Inflammatory macrophage treated with lipopolysaccharide for 4 hours (primary cell): ENCODE results near the gene PDE3B.
"Not testable (repeated sequence)": the region's sequence is repeated elsewhere in the genome, so short reads cannot be mapped to it uniquely, and the experiment has no call there.

Experiments
- DNase-seq: peaks from one replicate; pipeline ENCODE4 v3.0.0-alpha.2; 2020

Gene PDE3B

DNA sequence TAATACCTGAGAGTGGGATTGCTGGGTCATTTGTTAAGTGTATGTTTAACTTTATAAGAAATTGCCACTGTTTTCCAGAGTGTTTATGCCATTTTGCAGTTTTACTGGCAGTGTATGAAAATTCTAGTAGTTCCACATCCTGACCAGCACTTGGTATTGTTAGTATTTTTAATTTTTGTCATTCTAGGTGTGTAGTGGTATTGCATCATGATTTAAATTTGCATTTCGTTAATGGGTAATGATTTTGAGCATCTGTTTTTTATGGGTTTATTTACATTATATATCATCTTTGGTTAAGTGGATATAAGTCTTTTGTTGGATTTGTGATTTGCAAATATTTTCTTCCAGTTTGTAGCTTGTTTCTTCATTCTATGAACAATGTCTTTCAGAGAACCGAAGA is 34.7 kb downstream of the PDE3B start:
- DNase-seq, result no peak

DNA sequence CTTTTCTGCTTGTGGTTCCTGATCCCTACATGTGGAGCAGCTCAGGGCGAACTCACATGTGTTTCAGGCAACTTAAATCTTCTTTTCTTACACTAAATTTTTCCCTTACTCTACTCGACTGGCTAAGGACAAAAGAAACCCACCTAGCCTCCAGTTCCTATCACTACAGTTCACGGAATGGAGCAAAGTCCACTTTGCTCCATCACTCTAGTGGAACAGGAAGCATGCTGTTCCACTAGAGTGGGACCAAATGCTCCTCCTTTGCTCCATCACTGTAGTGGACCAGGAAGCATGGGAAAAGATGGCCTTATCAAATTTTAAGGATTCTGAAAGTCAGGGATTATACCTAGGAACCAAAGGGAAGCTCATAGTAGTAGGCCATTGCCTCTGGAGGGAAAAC is 36.1 kb downstream of the PDE3B start:
- DNase-seq, result no peak

DNA sequence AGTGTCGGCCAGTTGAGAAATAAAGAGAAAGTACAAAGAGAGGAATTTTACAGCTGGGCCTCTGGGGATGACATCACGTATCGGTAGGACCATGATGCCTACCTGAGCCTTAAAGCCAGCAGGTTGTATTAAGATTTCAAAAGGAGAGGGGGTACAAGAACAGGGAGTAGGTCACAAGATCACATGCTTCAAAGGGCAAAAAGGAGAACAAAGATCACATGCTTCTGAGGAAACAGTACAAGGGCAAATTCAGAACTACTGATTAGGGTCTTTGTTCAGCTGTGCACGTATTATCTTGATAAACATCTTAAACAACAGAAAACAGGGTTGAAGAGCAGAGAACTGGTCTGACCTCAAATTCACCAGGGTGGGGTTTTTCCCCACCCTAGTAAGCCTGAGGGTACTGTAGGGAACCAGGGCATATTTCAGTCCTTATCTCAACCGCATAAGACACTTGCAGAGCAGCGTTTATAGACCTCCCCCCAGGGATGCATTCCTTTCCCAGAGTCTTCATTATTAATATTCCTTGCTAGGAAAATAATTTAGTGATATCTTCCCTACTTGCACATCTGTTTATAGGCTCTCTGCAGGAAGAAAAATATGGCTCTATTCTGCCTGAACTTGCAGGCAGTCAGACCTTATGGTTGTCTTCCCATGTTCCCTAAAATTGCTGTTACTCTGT is 40.8 kb downstream of the PDE3B start:
- DNase-seq, result not testable (repeated sequence)

DNA sequence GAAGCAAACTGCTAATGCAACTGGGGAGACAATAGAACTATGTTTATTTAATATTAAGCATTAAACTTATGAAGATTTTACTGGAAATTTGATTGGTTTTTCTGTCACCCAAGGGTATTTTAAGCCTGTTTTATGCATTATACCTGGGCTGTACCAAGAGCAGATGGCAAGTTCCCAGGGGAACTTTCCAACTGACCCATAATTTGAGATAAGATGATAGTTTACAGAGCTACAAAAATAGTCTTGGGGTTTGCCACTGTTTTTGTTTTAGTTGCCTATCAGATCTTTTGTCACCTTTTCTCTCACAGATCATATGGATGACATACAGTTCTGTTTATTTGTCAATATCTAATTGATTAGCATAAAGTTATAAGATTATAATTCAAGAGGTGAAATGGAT is 43.9 kb downstream of the PDE3B start:
- no peak for DNase-seq

DNA sequence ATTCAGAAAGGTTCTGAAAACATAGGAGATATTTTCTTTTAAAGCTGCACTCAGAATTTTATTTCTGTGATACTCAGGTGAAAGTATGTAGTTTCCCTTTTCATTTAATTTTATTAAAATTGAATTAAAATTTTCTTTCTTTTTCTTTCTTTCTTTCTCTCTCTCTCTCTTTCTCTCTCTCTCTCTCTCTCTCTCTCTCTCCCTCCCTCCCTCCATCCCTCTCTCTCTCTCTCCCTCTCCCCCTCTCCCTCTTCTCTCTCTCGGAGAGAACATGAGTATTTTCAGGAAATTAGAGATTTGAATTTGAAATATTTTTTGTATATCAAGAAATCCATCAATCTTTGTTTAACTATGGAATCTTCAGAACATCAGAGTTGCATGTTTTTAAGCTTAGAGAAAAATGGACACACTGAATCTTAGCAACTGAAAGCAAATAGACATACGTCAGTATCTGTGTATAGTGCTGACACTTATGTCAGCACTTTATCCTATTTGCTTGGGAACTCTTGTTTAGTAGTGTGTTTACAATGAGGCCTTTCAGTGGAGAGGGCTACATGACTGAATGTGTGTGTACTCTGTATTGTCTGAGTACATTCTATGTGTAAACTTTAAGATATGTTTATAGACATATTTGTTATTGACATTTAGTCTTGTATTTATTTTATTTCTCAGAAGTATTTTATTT is 44.5 kb downstream of the PDE3B start:
- no peak for DNase-seq

DNA sequence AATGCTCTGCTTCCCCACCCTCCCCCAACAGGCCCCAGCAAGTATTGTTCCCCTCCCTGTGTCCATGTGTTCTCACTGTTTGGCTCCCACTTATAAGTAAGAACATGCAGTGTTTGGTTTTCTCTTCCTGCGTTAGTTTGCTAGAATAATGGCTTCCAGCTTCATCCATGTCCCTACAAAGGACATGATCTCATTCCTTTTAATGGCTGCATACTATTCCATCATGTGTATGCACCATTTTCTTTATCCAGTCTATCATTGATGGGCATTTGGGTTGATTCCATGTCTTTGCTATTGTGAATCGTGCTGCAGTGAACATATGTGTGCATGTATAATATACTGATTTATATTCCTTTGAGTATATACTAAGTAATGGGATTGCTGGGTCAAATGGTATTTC is 52.1 kb downstream of the PDE3B start:
- DNase-seq, result not testable (repeated sequence)

DNA sequence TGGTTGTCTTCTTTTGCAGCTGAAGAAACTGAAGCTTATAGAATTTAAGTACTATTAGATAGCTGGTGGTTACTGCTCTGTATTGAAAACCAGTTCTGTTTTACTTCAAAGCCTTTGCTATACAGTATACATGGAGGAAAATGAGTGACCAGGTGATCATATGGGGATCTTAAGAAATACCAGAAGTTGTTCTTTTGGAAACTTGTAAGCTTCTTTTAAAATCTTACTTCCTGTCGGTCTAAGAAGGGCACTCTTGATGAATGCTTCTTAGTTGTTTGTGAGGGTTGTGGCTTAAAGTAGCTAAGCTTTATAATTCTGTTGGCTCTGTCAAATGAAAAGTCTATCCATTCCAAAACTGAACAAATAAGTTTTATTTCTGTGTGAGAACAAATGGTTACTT is 55.2 kb downstream of the PDE3B start:
- DNase-seq, result peak; percentile 12

DNA sequence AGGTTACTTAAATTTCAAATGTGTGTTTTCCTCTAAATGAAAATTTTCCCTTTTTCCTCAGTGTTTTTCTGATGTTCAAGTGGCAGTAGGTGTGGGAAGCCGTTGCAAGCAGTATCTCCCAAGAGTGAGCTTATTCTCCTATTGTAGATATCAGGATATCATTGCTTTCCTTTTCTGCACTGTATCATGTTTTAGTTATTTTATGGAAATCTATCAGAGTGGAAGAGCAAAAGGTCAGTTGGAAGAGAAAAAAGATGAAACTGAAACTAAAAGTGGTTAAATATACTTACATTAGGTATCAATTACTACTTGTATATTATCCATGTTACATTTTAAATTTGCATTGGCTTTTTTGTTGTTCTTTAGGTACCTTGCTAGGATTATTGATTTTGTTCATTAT is 57.0 kb downstream of the PDE3B start:
- DNase-seq, result peak; percentile 26

DNA sequence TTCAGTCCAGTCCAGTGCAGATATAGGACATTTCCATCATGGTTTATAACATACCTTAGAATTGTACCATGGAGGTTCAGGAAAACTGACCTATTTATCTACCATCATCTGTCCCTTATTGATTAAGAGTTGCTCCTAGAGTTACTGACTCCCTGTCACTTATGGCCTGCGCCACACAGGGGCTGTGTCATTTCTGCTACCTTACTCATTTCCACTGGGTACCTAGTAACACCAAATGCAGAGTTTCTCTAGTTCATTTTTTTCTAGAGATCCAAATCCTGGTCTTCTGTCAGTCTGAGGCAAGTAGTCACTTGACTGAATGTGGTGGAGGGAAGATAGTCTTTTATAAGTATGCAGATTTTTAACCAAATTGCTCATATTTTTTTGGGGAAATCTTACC is 59.2 kb downstream of the PDE3B start:
- DNase-seq, result no peak

DNA sequence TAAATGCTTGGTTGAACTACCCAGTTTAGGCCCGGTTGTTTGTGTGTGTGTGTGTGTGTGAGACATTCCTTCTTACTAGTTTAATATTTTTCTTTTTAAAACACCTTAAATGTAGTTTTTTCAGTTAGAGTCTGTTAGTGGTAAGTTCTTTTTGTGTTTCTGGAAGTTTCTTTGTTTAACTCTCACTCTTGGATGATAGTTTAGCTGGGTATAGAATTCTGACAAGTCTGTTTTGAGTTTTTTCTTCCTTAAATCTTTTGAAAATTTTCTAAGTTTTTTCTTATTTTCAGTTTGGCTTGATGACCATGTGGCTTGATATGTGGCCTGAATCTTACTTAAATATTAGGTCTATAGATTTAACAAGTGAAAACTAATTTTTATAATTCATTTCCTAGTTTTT is 60.1 kb downstream of the PDE3B start:
- DNase-seq, result no peak

DNA sequence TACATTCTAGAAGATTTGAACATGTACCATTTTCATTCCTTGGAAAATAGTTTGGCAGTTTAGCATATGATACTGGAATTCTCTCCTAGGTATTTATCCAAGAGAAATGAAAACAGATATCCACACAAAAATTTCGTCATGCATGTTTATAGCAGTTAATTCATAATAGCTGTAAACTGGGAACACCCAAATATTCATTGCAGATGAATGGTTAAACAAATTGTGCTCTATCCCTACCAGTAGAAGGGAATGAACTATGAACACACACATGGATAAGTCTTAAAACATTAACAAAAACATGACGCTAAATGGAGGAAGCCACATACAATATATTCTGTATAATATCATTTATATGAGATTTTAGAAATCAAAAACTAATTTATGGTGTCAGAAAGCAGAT is 61.5 kb downstream of the PDE3B start:
- DNase-seq, result no peak

DNA sequence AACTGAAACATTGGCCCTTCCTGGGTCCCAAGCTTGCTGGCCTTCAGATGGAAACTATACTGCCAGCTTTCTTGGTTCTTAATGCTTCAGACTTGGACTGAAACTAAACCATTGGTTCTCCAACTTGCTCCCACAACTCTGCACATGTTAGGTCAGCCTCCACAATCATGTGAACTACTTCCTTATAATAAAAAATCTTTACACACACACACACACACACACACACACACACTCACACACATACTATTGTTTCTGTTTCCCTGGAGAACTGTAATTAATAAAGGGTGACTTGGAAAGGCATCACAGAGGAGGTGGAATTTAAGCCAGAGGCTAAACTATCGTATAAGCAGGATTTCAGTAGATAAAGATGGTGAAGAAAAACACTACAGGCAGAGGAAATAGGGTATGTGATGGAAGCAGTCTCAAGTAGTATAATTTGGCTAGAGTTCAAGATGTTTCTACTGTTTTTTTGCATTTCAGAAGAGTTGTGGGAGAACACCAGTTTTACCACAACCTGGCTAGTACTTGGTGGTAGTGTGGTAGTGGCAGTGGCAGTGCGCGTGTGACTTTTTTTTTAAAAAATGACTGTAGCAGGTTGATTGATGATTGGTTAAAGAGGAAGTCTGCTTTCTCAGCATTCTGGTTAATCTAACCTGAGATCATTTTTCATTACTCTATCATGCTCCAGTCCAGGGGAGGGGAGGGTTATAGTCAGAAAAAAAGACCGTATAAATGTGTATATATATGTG is 70.1 kb downstream of the PDE3B start:
- DNase-seq, result peak; percentile 73

DNA sequence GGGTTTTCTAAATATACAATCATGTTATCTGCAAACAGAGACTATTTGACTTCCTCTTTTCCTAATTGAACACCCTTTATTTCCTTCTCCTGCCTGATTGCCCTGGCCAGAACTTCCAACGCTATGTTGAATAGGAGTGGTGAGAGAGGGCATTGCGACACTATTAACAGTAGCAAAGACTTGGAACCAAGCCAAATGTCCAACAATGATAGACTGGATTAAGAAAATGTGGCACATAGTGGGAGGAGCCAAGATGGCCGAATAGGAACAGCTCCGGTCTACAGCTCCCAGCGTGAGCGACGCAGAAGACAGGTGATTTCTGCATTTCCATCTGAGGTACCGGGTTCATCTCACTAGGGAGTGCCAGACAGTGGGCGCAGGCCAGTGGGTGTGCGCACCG is 72.1 kb downstream of the PDE3B start:
- DNase-seq, result not testable (repeated sequence)

DNA sequence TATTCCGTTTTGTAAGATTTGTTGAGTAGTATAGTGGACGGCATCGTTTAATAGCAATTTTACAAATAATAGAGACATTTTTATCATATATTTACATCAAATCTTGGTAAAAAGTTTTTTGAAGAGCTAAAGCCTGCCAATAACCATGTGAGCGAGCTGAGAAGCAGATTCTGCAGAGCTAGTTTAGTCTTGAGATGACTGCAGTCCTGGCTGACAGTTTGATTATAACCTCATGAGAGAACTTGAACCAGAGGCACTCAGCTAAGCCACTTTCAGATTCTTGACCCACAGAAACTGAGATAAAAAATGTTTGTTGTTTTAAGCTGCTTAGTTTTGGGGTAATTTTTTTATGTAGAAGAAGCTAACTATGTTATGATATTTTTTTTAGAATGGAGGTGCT is 78.9 kb downstream of the PDE3B start:
- no peak for DNase-seq

DNA sequence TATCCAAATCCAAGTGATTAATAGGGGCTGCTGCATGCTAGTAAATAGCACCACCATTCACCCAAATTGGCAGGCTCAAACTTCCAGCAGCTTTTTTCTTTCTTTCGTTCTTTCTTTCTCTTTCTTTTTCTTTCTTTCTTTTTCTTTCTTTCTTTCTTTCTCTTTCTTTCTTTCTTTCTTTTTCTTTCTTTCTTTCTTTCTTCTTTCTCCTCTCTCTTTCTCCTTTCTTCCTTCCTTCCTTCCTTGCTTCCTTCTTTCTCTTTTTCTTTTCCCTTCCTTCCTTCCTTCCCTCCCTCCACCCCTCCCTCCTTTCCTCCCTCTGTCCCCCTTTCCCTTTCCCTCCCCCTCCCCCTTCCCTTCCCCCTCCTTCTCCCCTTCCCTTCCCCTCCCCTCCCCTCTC is 81.5 kb downstream of the PDE3B start:
- DNase-seq, result no peak

DNA sequence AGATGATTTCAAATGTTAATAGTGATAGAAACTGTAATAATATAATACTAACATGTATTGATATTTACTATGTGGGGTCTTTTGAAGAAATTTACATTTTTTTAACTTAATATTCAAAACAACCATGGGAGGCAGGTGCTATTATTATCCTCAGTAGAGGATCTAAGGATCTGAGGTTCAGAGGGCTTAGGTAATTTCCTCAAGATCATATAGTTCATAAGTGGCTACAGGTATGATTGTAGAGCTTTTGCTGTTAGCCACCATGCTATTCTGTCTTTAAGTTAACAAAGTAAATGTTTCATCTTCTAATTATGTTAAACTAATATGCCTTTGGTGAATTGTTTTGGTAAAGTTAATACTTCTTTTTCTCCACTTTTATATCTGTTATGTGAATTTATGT is 83.6 kb downstream of the PDE3B start:
- no peak for DNase-seq

DNA sequence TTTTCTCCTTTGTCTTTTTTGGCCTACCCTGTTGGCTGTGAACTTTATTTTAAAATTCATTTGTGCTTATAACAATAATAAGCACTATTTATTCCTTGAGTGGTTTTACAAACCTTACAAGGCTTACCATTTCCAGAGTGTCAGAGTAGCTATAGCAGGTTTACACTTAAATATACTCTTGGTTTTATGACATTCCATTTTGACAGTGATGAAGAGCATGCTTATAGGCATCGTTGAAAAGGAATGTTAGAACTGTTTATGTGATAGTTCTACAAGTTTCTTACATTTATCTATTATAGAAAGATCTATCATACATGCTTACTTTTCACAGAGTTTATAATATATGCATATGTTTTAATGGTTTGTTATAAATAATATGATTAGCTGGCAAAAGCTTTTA is 84.1 kb downstream of the PDE3B start:
- DNase-seq, result no peak

DNA sequence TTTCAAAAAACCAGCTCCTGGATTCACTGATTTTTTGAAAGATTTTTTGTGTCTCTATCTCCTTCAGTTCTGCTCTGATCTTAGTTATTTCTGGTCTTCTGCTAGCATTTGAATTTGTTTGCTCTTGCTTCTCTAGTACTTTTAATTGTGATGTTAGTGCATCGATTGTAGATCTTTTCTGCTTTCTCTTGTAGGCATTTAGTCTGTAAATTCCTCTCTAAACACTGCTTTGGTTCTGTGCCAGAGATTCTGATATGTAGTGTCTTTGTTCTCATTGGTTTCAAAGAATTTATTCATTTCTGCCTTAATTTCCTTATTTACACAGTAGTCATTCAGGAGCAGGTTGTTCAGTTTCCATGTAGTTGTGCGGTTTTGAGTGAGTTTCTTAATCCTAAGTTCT is 96.9 kb downstream of the PDE3B start:
- not testable (repeated sequence) for DNase-seq

DNA sequence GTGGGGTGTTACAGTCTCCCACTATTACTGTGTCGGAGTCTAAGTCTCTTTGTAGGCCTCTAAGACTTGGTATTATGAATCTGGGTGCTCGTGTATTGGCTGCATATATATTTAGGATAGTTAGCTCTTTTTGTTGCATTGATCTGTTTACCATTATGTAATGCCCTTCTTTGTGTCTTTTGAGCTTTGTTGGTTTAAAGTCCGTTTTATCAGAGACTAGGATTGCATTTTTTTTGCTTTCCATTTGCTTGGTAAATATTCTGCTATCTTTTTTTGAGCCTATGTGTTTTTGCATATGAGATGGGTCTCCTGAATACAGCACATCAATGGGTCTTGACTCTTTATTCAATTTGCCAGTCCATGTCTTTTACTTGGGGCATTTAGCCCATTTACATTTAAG is 97.6 kb downstream of the PDE3B start:
- no peak for DNase-seq

DNA sequence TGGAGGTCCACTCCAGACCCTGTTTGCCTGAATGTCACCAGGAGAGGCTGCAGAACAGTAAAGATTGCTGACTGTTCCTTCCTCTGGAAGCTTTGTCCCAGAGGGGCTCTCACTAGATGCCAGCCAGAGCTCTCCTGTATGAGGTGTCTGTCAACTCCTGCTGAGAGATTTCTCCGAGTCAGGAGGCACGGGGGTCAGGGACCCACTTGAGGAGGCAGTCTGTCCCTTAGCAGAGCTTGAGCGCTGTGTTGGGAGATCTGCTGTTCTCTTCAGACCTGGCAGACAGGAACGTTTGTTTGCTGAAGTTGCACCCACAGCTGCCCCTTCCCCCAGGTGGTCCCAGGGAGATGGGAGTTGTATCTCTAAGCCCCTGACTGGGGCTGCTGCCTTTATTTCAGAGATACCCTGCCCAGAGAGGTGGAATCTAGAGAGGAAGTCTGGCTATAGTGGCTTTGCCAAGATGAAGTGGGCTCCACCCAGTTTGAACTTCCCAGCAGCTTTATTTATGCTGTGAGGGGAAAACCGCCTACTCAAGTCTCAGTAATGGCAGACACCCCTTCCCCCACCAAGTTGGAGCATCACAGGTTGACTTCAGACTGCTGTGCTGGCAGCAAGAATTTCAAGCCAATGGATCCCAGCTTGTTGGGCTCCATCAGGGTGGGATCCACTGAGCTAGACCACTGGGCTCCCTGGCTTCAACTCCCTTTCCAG is 99.4 kb downstream of the PDE3B start:
- no peak for DNase-seq

DNA sequence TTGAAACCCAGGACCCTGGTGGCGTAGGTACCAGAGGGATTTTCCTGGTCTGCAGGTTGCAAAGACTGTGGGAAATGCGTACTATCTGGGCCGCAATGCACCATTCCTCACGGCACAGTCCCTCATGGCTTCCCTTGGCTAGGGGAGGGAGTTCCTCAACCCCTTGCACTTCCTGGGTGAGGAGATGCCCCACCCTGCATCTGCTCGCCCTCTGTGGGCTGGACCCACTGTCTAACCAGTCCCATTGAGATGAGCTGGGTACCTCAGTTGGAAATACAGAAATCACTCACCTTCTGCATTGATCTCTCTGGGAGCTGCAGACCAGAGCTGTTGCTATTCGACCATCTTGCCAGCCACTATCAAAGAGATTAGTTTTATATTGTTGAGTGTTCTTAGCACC is 100.1 kb downstream of the PDE3B start:
- DNase-seq, result not testable (repeated sequence)

DNA sequence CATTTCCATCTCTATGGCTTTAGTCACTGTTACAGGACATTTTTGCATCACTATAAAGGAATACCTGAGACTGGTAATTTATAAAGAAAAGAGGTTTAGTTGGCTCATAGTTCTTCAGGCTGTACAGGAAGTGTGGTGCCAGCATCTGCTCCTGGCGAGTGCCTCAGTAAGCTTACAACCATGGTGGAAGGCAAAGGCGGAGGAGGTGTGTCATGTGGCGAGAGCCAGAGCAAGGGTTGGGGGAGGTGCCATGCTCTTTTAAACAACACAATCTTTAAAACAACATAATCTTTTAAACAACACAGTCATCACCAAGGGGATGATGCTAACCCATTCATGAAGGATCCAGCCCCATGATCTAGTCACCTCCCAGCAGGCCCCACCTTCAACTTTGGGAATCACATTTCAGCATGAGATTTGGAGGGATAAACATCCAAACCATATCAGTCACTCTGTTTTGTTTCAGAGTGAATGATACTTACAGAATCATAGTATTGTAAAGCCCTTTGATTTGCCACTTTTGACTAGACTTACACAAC is 103.3 kb downstream of the PDE3B start:
- DNase-seq, result no peak

DNA sequence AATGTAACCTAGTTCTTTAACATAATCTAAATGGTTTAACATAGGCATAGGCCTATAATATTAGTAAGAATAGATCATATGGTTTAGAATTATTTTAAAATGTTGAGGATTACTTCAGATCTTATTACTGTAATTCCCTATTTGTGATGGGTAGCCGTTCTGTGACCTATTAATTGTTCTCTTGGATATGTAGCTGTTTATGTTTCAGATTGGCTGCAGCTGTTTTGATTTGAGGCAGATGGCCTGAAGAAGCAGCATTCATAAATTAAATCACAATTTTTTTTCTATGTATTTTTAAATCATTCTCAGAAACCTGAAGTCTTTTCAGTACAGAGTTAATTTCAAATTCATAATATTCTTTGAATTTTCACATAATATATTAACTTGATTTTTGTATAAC is 104.5 kb downstream of the PDE3B start:
- no peak for DNase-seq
